Measurements from ENCODE around the gene RNPEP.

DNA sequence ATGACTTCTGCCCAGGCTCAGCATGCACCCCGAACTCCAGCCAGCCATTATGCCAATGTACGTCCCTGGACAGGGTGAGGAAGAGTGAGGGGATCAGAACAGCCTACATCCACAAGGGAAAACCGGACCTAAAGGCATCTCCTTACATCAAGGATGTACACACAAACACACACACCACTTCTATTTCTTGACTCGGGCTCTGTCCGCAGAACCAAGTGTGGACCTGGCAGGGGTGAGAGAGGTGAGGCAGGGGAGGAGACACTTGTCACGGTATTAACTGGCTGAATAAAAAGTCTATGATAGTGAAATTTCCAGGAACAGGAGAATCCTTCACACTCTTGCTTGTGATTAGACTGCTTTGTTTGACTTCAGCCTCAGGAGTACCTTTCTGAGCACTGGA, 38.4 kb upstream of the RNPEP start:
- TF ChIP-seq POLR2A (IDR thresholded peaks at IDR 0.05), result no peak
- no peak for TF ChIP-seq CTCF (IDR thresholded peaks at IDR 0.05)
